ENCODE results near the gene IFT57.
"Not testable (repeated sequence)": the region's sequence is repeated elsewhere in the genome, so short reads cannot be mapped to it uniquely, and the experiment has no call there.

IFT57 gene

DNA sequence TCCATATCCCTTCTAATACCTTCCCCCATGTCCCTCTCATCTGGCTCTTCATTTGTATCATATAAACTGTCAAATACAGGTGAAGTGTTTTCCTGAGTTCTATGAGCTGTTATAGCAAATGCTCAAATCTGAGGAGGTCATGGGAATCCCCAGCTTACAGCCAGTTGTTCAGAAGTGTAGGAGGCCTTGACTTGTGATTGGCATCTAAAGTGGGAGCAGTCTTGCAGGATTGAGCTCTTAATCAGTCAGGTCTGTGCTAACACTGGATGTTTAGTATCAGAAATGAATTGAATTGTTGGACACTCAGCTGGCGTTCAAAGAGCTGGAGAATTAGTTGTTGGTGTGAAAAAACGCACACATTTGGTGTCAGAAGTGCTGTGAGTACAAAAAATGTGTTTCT is 65.0 kb downstream of the IFT57 start:
- no peak for DNase-seq

DNA sequence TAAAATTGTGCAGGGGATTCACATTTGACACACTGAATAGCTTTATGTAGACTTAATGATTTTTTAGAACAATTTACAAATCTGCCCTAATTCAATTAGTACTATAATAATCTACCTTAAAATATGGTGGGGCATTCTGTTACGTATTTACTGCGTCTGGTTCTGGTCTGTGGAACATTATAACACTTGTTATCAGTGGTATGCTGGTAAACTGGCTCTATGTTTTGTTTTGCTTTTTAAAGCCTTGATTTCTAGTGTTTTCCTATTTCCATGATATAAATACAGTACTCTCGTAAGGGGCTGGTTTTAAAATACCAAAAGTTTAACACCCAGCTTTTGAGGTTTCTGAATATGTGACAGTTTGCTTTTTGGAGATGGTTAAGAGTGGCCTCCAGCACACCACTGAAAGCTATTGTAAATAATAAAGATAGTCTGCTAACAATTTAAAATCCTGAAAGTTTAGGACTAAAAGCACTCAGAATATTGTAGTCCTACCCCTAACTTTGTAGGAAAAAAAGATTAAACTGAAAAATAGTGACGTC is 65.8 kb downstream of the IFT57 start:
- DNase-seq: no peak

DNA sequence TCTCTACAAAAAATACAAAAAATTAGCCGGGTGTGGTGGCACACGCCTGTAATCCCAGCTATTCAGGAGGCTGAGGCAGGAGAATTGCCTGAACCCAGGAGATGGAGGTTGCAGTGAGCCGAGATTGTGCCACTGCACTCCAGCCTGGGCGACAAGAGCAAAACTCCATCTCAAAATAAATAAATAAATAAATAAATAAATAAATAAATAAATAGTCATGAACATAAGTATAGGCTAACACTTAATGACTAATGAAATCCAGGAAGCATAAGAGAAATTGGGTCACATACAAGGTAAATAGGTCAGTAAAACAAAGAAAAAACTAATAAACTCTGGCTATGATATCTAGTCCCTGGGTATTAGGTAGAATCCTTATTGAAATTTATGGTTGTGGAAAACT is 66.6 kb downstream of the IFT57 start:
- DNase-seq: not testable (repeated sequence)

DNA sequence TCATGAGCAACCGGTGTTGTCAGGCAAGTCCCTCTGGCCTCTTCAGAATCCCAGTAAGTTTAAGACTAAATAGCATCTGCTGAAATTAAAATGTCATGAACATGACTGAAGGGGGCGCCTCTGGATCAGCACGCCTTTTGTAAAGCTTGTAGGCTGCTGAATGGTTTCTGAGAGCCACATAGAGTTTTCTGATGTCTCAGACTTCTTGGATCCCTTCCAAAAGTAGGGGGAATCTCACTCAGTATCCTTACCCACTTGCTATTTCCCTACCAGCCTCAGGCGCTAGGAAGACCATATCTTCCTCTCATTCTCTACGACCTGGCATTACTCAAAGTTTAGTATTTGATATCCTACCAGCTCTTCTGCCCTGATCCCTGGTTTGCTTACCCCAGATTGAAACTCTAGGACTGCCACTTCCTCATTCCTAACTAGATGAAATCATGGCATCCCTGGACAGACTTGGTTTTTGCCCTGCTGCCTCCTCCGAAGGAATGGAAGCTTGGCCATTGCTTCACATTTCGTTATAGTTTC is 68.7 kb downstream of the IFT57 start:
- peak; percentile 21 for DNase-seq

DNA sequence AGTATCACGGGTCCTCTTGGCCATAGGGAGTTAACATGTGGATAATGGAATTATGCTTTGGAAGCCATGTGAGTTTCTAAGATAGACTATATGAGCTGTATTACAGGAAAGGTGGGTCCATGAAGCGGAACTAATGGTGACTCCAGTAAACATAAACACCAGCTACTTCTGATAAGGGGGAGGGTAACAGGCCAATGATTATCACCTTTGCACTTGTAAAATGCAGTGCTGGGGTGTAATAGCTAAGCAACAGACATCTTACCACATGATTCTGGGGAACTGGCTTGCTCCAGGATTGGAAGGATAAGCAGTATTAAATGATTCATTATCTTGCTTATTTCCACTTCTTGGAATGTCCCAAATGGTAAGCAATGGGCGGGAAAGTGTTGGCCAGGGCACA is 70.0 kb downstream of the IFT57 start:
- DNase-seq: peak; percentile 14

DNA sequence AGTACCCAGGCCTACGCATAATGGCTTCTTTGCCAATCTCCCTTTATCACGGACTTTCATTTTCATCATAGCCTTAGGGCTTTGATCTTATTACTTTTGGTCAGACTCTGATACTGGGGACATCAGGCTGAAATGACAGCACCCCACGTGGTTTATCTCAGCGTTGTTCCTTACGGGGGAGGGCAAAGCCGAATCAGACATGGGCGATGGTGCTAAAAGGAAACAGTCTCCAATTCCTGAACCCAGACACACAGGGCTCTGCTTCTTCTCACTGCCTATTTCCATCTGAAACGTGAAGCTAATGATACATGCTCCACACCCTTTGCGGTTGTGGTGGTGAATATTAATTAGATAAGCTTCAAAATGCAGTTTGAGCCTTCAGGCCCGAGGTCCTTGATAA is 72.0 kb downstream of the IFT57 start:
- DNase-seq: no peak

DNA sequence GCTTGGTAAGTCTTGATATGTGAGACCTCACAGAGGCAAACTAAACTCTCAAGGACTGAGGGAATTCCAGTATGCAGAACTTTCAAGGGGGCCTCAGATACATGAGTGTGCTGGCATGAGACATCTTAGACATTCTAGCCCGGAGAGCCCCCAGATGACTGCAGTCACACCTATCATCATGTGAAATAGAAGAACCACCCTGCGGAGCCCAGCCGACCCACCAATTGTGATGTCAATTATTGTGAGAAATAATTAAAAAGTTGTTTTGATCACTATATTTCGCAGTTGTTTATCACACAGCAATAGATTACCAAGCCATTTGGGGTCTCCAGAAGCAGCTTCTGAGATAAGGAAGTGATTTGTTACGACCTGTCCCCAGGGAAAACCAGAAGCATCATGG is 76.1 kb downstream of the IFT57 start:
- no peak for DNase-seq

DNA sequence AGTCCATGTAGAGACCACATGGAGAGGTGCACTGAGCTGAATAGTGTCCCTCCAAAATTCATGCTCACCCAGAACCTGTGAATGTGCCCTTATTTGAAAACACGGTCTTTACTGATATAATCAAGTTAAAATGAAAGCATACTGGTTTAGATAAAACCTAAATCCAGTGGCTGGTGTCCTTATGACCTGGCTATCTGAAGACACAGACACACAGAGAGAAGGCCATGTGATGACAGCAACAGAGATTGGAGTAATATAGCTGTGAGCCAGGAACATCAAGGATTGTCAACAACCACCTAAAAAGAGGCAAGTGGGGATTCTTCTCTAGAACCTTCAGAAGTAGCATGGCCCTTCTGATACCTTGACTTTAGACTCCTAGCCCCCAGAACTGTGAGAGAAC is 76.6 kb downstream of the IFT57 start:
- no peak for DNase-seq

DNA sequence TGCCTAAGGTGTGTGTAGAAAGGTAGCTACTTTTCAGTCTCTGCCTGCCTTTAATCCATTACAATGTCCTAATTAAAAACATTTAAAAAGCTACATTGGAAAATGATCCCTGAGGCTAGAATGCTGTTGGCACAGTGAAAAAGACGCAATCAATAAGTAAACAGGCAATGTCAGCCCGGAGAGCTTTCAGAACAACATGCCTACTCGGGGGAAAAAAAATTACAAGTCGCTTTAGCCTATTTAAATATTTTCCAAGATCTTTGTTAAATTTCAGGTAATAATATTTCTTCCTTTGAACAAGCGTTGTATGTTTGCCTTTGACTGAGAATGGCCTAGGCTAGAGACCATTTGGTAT is 84.8 kb downstream of the IFT57 start:
- no peak for DNase-seq

DNA sequence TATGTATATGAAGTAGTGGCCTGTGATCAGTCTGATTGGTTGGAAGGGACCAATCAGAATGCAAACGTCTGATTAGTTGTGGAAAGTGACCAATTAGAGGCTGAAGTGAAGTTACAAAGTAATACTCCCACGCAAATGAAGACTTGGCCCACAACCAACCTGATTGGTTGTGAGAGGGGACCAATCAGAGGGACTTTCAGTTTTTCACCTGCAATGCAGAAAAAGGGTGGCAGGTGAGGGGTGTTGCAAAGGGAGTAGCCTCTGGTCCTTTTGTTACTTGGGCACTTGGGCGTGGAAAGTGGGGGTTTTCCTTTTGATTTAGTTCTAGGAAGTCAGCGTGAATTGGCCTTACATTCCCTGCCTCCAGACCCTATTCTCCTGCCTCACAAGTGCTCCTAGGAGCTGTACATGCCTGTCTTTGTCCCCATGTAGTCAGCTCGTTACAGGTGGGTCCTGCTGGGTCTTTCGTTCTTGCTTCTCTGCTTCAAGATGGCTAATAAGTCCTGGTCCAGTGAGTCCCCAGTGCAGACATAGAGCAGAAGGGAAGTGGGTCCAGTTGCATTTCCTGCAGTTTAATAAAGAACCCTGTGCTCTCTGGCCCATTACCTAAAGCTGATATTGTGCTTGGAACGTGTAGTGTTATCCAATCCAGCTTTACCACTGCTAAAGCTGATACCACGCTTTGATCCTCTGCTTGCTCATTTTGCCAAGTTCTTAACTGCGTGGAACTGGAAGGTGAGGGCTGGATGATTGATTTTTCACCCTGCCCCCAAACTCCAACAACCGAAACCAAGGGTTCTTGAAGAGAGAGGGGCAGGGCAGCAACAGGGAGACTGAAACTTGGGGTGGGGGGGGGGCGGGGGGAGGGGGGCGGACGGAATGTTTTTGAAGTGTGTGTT is 85.4 kb downstream of the IFT57 start:
- no peak for DNase-seq

DNA sequence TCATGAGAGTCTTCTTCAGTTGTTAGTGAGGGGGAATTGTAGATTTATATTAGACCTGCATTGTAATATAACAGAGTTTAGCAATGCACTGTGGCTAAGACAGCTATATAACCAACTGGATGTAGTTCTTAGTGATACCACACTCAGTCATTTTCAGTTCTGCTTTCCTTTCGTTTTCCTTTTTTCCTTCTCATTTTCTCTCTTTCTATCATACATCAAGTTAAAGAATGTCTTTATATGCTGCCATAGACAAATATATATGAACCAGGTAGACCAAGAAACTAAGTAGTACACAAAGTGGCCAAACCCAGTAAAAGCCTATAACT is 87.7 kb downstream of the IFT57 start:
- DNase-seq: peak; percentile 35

DNA sequence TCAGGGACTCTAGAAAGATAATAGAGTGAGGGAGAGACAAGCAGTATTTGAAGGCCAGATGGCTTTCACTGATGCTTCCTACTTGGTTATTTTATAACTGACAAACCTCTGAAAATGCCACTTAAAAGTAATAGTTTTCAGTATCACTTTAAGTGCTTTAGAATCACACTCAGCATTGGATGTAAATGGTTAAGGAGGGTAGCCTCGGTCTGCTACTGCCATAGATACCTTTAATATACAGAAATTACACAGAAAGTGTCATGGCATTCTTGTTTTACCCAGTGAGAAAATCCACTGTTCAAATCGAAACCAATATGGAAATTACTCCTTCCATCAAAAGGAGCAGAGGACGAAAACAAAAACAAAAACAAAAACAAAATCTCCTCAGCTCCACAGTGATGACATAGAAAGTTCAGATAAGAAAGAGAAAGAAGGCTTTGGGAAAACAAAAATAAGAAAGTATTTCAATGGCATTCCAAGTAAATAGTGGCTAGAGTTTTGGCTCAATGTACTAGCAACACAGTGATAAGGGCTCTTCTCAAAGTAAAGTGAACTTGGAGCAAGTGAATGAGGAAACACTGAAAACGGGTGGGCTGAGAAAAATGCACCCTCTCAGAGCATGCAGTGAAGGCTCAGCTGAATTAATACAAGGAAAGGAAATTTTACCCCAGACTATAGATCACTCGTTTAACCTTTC is 88.2 kb downstream of the IFT57 start:
- peak; percentile 22 for DNase-seq

DNA sequence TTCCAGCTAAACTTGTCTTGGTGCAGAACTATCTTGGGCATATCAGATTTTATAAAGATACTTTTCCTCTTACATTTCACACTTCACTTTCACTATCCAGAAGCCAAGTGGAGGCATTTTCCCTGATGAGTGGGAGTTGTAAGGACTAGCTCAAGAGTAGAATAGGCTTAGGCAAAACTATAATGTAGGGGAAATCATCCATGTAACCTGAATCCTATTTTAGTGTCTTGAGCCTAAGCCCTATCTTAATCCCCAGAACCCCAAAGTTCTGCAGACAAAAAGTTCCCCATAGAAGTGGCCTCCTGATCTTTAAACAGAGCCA is 89.2 kb downstream of the IFT57 start:
- peak; percentile 16 for DNase-seq

DNA sequence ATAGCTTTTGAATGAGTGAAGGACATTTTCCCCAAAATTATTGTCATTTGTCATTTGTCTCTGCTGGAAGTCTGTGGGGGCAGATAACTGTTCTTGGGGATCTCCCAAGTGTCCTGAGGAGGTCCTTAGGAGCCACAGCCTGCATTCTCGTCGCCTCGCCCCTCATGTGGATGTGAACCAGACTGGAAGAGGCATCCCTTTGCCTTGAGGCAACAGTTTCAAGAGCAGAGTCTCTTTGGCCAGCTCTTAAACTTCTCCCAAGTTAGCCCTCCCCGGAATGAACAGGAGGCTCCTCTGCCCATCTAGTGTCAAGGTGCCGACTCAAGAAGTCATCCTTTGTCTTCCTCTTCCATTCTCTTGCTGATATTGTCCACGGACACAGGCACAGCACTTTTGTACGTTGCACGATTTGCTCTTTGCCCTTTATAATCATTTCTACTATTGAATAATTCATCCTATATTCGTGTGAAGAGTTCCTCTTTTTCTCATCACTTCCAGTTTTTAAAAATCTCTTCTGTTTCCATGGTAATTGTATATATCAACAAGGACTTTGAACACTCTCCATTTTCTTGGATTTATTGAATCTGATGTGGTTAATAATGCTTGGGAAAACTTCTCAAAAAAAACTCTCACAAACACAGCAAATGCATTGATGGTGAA is 90.6 kb downstream of the IFT57 start:
- DNase-seq: peak; percentile 56

DNA sequence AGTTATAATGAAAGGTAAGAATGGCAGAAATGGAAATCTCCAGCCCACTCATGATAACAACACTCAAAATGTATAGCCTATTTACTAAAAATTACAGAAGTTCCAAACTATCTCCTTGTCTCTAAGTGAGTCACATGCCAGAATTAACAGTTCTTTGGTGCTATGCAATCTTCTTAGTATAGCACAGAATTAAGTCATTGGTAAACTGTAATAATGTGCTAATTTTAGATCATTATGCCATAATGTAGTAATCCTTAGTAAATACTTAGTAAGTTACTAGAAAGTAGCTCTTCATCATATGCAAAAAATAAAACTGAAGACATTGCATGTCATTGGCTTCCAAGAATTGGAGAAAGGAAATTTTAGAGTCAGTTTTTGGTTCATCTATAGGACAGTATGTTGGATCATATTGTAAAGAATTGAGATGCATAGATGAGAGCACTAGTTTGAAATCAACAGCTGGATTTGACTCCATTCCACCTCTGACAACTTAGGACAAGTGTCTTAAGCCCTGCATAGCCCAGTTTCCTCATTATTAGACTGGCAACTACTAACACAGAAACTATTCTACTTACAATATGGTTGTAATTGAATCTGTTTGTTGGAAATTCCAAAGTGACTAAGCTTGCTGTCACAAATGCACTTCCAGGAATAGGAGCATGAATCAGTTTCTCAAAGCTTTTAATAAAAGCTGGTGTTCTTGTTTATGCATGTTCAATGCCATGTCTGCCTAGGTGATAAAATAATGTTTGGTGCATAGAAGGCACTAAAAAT is 91.3 kb downstream of the IFT57 start:
- DNase-seq: peak; percentile 86

DNA sequence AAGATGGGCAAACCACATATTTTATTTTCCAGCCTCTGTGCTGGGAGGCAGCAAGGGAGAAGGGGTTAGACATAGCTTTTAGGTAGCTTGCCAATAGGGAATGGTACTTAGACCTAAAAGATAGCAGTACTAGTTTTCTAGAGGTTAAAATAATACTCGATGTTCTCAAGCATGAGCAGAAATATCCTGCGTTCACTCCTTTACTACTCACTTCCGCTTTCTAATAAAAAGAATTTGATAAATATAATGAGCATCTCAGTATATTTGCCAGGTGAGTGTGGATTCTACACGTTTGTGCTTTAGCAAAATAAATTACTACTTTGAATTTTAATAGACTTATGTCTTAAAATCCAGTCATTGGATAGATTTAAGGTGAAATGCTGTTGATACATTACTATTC is 92.0 kb downstream of the IFT57 start:
- no peak for DNase-seq

DNA sequence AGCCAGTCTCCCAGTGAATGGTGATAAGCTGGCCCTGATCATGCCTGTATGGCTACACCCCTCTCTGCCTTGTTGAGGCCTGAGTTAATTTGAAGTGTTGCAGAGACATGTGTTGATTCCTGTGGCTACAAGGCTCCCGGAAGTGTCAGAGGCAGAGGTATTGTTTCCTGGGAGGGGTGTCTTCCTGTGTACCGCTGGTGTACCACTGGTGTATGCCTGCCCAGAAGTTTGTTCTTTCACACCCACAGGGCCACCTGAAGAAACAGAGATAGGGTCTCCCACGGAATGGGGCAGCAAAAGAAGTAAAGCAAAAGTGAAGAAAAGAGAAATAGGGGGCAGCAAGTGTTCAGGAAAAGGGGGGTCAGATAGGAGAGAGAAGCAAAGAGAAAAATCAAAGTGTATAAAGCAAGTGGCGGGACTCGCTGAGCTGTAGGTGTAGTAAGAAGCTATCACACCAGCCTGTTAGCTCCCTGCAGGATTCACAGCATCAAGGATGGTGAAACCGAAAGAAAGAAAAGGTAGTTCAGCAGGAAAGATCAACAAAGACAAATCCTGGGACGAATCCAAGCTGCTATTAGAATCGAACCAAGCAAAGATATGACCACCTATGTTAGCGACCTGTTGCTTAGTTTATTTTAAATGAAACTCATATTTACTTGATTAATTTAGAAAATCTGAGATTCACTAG is 94.8 kb downstream of the IFT57 start:
- no peak for DNase-seq

DNA sequence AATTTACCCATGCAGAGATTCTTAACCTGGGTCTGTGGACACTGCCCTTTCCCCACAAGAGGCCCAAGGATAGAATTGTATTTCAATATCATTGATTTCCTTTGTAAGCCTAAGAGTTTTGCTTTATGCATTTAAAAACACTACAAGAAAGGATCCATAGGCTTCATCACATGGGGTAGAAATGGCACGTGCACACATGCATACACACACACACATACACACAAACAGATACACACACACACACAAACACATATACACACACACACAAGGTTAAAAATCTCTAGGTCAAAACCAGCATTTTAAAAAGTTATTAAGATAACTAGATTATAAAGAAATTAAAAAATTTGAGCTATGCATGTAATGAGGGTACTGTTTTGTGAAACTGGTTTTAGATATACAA is 95.9 kb downstream of the IFT57 start:
- no peak for DNase-seq

DNA sequence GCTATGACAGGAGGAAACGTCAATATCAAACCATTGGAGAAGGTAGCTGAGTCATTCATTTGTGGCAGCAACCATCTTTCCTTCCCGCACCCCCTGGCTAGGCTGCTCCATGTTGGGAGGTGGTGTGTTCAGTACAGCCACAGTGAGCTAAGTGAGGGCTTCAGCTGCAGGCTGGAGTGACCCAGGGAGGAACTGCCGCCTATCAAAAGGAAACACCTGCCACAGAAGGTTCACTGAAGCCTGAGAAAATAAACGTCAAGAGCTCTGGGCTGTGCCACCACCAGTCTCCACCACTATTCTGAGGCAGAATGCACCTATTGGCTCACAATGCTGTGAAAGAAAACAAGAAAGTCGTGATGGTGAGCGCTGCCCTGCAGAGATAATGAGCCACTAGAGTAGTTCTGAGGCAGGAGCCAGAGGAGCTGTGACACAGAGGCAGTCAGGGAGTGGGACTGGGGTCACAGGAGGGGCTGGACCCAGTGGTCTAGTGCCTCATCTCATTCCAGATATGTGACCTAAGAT is 96.6 kb downstream of the IFT57 start:
- DNase-seq: no peak

DNA sequence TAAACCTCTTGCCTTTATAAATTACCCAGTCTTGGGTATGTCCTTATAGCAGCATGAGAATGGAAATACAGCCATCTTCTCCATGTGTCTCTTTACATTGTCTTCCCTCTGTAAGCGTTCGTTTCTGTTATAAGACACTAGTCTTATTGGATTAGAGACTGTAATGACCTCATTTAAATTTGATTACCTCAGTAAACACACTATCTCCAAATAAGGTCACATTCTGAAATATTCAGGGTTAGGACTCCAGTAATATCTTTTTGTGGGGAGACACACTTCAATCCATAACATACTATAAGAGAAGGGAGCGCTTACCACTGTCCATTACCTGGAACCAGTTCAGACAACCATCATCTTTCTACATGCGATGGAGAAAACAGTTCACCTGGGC is 97.1 kb downstream of the IFT57 start:
- peak; percentile 9 for DNase-seq

DNA sequence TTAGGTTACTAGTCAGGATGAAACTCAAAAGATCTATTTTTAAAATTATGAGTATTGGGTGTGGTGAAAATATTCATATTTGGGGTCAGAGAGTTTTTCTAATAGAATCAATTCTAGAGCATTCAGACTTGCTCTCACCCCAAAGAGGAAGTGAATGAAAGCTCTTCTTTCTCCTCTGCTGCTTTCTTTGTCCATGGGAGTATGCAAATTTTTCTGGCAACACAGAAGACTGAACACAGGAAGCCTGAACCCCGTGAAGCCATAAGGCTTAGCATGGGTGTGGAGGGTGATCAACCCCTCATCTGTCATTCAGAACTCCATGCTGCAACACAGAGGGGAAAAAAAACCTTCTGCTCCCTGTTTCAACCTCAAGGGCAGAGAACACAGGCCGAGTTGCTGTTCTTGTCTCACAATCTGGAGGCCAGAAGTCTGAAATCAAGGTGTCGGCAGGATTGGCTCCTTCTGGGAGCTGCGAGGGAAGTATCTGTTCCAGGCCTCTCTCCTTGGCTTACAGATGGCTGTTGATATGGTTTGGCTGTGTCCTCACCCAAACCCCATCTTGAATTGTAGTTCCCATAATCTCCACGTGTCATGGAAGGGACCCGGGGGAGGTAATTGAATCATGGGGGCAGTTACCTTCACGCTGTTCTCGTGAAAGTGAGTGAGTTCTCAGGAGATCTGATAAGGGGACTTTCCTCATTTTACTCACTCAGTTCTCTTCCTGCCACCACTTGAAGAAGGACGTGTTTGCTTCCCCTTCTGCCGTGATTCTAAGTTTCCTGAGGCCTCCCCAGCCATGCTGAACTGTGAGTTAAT is 97.7 kb downstream of the IFT57 start:
- peak; percentile 77 for DNase-seq

Data from suppressor macrophage treated with lipopolysaccharide for 4 hours (primary cell).